Calu3 (cell line): Measurements from ENCODE around the gene AGPAT4. TPM values are rescaled to one million over a fixed set of nuclear protein-coding genes. Genes with fewer than 3 reads are reported as not detected.

Source experiments
- BruUV-seq: library from RNA; stranded (reverse); fragments of 400-500 nt; replicated peaks from 2 replicates; lab custom pipeline; 2021; lab: Mats Ljungman, UMichigan
- CTCF ChIA-PET: fragments of 300-600 bp; sonication (Branson Sonifier 250); formaldehyde crosslinking; loops from one replicate; lab custom pipeline; 2022; ENCODE audit warnings: antibody characterized with exemption; lab: Charles Lee
- DNase-seq: peaks from one replicate; pipeline ENCODE4 v3.0.0; 2022
- H3K27ac Mint-ChIP-seq: one replicate; pipeline ENCODE4 v1.8.0; 2022; ENCODE audit warnings: mixed read lengths; ENCODE audit not compliant: unreplicated experiment
- H3K27me3 Mint-ChIP-seq: one replicate; pipeline ENCODE4 v1.8.0; 2022; ENCODE audit warnings: mixed read lengths; ENCODE audit not compliant: unreplicated experiment
- H3K36me3 Mint-ChIP-seq: one replicate; pipeline ENCODE4 v1.8.0; 2022; ENCODE audit warnings: mild to moderate bottlenecking, moderate library complexity, mixed read lengths; ENCODE audit not compliant: insufficient read depth, unreplicated experiment
- H3K4me1 Mint-ChIP-seq: one replicate; pipeline ENCODE4 v1.8.0; 2022; ENCODE audit warnings: mild to moderate bottlenecking, low read depth, mixed read lengths; ENCODE audit not compliant: unreplicated experiment
- H3K4me3 Mint-ChIP-seq: one replicate; pipeline ENCODE4 v1.8.0; 2022; ENCODE audit warnings: mild to moderate bottlenecking, low read depth, moderate library complexity, mixed read lengths; ENCODE audit not compliant: unreplicated experiment
- H3K9me3 Mint-ChIP-seq: one replicate; pipeline ENCODE4 v1.8.0; 2022; ENCODE audit warnings: low read depth, mixed read lengths; ENCODE audit not compliant: unreplicated experiment
- CTCF ChIP-seq: fragments of 200-600 bp; IDR thresholded peaks from one replicate; pipeline ENCODE4 v1.8.0; 2022; ENCODE audit warnings: antibody characterized with exemption; ENCODE audit not compliant: unreplicated experiment
- intact Hi-C: fragments of 100-400 bp; cut with micrococcal nuclease; formaldehyde crosslinking; loops from one replicate; pipeline ENCODE4 v1.10.0; 2022; ENCODE audit not compliant: unreplicated experiment
- total RNA-seq: library from RNA; stranded (reverse); gene quantifications from 2 replicates; pipeline ENCODE4 v1.2.3, GENCODE V29; 2022

The AGPAT4 gene
- total RNA-seq, 1 experiment from 2014 or later: 11.3 TPM

DNA sequence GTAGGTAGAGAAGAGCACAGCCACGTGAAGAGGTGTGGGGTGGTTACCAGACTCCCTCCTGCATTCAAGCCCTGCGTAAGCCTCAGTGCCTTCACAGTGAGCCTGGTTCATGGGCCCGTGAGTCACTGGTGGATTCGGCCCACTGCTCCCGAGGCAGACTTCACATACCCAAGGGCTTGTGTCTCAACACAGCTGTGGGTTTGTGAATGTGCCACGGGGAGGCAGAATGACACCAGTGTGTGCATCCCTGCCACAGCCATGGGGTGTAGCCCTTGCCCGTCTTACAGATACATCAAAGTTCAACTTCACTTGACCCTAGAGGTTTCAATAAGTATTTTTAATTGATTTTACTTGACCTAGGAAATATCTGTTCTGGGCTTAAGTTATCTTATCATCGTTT is 173.8 kb downstream of the AGPAT4 start:
- CTCF ChIA-PET: interaction anchor here (1.8 kb wide), 1 partner anchor 271 kb away, joined by 5 read pairs; no protein-coding TSS in a partner anchor
- Mint-ChIP-seq H3K4me1 (peaks cover 5% of the 10 kb centered on the region), H3K9me3 (no peaks in the 10 kb centered on the region), H3K36me3 (peaks cover 27% of the 10 kb centered on the region), H3K27me3 (no peaks in the 10 kb centered on the region), H3K27ac (no peak overlapping the region), H3K4me3 (no peak overlapping the region)
- intact Hi-C loops: loop anchor here (10.0 kb wide), 2 partner anchors 275 to 365 kb away; no protein-coding TSS in a partner anchor
- DNase-seq: no peak
- TF ChIP-seq CTCF: no peak
- BruUV-seq: no TSS peak

GRCh38 chr6:161095916-161096315 is 177.9 kb downstream of the AGPAT4 start:
- BruUV-seq: no TSS peak
- CTCF ChIA-PET: no interaction called here
- H3K36me3 Mint-ChIP-seq: peaks cover 19% of the 10 kb centered on the region
- H3K9me3 Mint-ChIP-seq: no peaks in the 10 kb centered on the region
- TF ChIP-seq CTCF: no peak
- intact Hi-C loops: no loop called here
- DNase-seq: no peak
- H3K4me1 Mint-ChIP-seq: no peaks in the 10 kb centered on the region
- no peak overlapping the region for H3K4me3 Mint-ChIP-seq
- no peak overlapping the region for H3K27ac Mint-ChIP-seq
- H3K27me3 Mint-ChIP-seq: no peaks in the 10 kb centered on the region

- H3K27ac Mint-ChIP-seq: no peak overlapping the region
- intact Hi-C loops: loop anchor here (5.0 kb wide), 1 partner anchor 343 kb away; no protein-coding TSS in a partner anchor
- H3K4me3 Mint-ChIP-seq: no peak overlapping the region
- no peak for TF ChIP-seq CTCF
- no peaks in the 10 kb centered on the region for H3K27me3 Mint-ChIP-seq
- DNase-seq: no peak
- H3K9me3 Mint-ChIP-seq: no peaks in the 10 kb centered on the region
- CTCF ChIA-PET: no interaction called here
- no peaks in the 10 kb centered on the region for H3K4me1 Mint-ChIP-seq
- H3K36me3 Mint-ChIP-seq: peaks cover 19% of the 10 kb centered on the region
- no TSS peak for BruUV-seq
These were observed 178.9 kb downstream of the AGPAT4 start for GRCh38 chr6:161094955-161095354.

DNA sequence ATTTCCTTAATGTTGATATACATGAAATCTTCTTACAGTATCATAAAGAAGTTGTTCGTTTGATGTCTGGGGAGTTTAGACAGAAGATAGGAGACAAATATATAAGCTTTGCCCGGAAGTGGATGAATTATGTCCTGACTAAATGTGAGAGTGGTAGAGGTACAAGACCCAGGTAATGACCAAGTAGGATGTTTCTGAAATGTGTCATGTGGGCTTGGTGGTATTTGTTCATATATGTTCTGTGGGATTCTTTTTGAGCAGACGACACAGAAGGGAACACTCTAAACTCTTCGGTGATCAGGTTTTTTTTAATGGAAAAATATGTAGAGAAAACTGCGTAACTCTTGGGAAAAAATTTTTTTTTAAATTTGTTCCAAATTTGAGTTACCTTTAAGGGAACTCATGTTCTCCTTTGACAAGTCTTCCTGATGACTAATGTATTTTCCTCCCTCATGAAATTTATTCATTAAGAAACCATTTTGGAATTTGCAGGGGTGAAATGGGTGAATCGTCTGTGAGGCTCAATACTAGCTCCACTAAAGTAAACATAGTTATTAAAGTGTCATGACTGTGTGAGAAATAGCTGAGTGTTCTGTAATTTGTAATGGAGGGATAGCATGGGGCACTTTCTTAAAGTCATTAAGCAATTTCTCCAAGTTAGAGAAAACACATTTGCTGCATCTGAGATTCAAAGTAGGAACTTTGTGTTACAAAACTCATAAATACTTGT is 181.7 kb downstream of the AGPAT4 start:
- no peak overlapping the region for H3K4me3 Mint-ChIP-seq

More for the DNA sequence above, 181.7 kb downstream of the AGPAT4 start:
- no TSS peak for BruUV-seq
- no peak for TF ChIP-seq CTCF
- Mint-ChIP-seq H3K27ac (no peak overlapping the region), H3K27me3 (no peaks in the 10 kb centered on the region), H3K4me1 (no peaks in the 10 kb centered on the region), H3K36me3 (peaks cover 23% of the 10 kb centered on the region), H3K9me3 (no peaks in the 10 kb centered on the region)
- CTCF ChIA-PET: interaction anchor here (0.5 kb wide), 1 partner anchor 279 kb away, joined by 3 read pairs; no protein-coding TSS in a partner anchor
- intact Hi-C loops: loop anchor here (5.0 kb wide), 1 partner anchor 340 kb away; no protein-coding TSS in a partner anchor
- no peak for DNase-seq
